Measurements from ENCODE around the gene SPOCD1. TPM values are rescaled to one million over a fixed set of nuclear protein-coding genes. Genes with fewer than 3 reads are reported as not detected.

SPOCD1 gene
- total RNA-seq, 1 experiment from 2014 or later = 0.66 TPM

DNA sequence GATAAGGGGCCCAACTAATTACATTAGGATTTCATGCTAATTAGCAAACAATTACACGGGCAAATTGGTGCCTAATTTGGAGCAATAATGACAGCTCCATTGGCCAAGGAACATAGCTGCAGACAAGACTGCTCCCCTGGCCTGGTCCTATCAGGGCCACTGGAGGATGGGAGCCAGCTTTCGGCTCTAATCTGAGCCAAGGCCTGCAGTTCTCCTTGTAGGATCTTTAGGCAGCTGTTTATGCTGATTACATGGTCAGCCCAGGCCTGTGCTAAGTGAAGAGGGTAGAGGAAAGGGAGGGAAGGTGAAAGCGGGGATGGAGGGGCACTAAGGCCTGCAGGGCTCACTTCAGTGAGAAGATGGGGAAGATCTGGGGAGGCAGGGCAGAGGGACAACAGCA, 39.3 kb downstream of the SPOCD1 start:
- Mint-ChIP-seq H3K4me1 (ENCODE audit: low read depth, unreplicated experiment) (no peaks in the 10 kb centered on the region), H3K9me3 (ENCODE audit: unreplicated experiment) (no peaks in the 10 kb centered on the region), H3K27me3 (ENCODE audit: insufficient read depth, unreplicated experiment) (peaks cover 21% of the 10 kb centered on the region), H3K36me3 (ENCODE audit: insufficient read depth, unreplicated experiment) (peaks cover 6% of the 10 kb centered on the region), H3K4me3 (ENCODE audit: unreplicated experiment) (no peak overlapping the region), H3K27ac (ENCODE audit: unreplicated experiment) (no peak overlapping the region)
- H3K4me3 ChIP-seq (ENCODE audit: low read depth, low read length) = no peak overlapping the region
- no peak for DNase-seq
- POLR2A ChIA-PET = no interaction called here
- H3K27me3 ChIP-seq (replicated peaks; ENCODE audit: control insufficient read depth, insufficient read depth, low read length) = no peaks in the 10 kb centered on the region
- CTCF ChIA-PET = no interaction called here
- H3K4me1 ChIP-seq = no peaks in the 10 kb centered on the region
- no peaks in the 10 kb centered on the region for H3K36me3 ChIP-seq (ENCODE audit: control insufficient read depth, insufficient read depth, low read length)
- no peak for TF ChIP-seq CTCF (IDR thresholded peaks at IDR 0.05; ENCODE audit: insufficient read depth in 1 of 2, low read depth in 1 of 2, low read length in 1 of 2, severe bottlenecking in 1 of 2, unreplicated experiment in 1 of 2)
- no TSS peak for BruUV-seq (replicated peaks)
- intact Hi-C loops (cut with micrococcal nuclease; ENCODE audit: unreplicated experiment) = no loop called here
- H3K9me3 ChIP-seq = no peaks in the 10 kb centered on the region

DNA sequence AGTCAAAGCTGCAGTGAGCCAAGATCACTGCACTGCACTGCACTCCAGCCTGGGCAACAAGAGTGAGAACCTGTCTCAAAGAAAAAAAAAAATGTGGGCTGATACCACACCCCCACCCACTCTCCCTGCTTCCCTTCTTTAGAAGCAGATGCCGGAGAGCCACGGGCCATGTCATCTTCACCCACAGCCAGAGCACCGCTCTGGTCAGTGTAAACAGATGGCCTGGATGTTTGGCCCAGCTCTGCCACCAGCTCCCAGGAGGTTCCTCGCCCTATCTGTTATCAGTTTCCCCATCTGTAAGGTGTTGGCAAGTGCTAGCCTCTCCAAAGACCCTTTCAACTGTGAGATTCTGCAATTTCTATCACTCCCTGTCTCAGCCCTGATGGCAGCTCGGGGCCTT, 39.8 kb downstream of the SPOCD1 start:
- BruUV-seq (replicated peaks) = no TSS peak
- ChIA-PET POLR2A (no interaction called here), CTCF (interaction anchor here (0.9 kb wide), 2 partner anchors 11 to 30 kb away, joined by 3 to 5 read pairs; no protein-coding TSS in a partner anchor)
- H3K27ac Mint-ChIP-seq (ENCODE audit: unreplicated experiment) = no peak overlapping the region
- no peak for TF ChIP-seq CTCF (IDR thresholded peaks at IDR 0.05; ENCODE audit: insufficient read depth in 1 of 2, low read depth in 1 of 2, low read length in 1 of 2, severe bottlenecking in 1 of 2, unreplicated experiment in 1 of 2)
- H3K27me3 ChIP-seq (replicated peaks; ENCODE audit: control insufficient read depth, insufficient read depth, low read length) = no peaks in the 10 kb centered on the region
- H3K36me3 ChIP-seq (ENCODE audit: control insufficient read depth, insufficient read depth, low read length) = no peaks in the 10 kb centered on the region
- H3K4me3 ChIP-seq (ENCODE audit: low read depth, low read length) = no peak overlapping the region
- no peaks in the 10 kb centered on the region for H3K4me1 Mint-ChIP-seq (ENCODE audit: low read depth, unreplicated experiment)
- peaks cover 6% of the 10 kb centered on the region for H3K36me3 Mint-ChIP-seq (ENCODE audit: insufficient read depth, unreplicated experiment)
- intact Hi-C loops (cut with micrococcal nuclease; ENCODE audit: unreplicated experiment) = no loop called here
- DNase-seq = no peak
- H3K4me3 Mint-ChIP-seq (ENCODE audit: unreplicated experiment) = no peak overlapping the region
- no peaks in the 10 kb centered on the region for H3K9me3 ChIP-seq
- H3K27me3 Mint-ChIP-seq (ENCODE audit: insufficient read depth, unreplicated experiment) = peaks cover 21% of the 10 kb centered on the region
- H3K4me1 ChIP-seq = no peaks in the 10 kb centered on the region
- H3K9me3 Mint-ChIP-seq (ENCODE audit: unreplicated experiment) = no peaks in the 10 kb centered on the region

DNA sequence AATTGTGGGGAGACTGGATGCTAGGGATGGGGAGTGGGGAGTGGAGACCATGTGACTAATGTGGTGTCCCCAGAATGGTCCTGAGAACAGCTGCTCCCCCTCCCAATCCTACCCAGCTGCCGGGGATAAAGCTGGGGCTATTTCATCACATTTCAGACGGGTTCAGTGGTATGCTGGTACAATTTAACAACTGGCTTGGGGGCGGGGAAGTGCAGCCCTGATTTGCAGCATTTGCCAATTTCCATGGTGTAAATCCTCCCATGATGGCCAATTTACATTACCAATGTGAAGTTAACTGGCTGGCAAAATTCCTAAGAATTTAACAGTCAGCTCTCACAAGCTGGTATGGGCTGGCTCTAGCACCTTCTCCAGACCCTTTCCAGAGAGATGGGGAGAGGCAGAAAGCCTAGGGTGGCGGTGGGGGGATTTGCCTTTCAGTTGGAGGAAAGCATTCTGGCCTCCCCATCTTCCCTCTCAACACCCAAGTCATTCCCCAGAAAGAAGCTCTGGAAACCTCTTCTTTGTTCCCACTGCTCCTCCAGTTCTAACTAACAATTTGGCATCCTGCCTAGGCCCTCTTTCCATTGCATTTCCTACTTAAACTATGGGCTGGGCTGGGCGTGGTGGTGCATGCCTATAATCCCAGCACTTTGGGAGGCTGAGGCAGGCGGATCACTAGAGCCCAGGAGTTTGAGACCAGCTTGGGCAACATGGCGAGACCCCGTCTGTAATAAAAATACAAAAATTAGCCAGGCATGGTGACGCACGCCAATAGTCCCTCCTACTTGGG, 40.4 kb downstream of the SPOCD1 start:
- intact Hi-C loops (cut with micrococcal nuclease; ENCODE audit: unreplicated experiment) = no loop called here
- BruUV-seq (replicated peaks) = no TSS peak
- Histone ChIP-seq H3K27me3 (replicated peaks; ENCODE audit: control insufficient read depth, insufficient read depth, low read length) (no peaks in the 10 kb centered on the region), H3K9me3 (no peaks in the 10 kb centered on the region), H3K36me3 (ENCODE audit: control insufficient read depth, insufficient read depth, low read length) (no peaks in the 10 kb centered on the region), H3K4me1 (no peaks in the 10 kb centered on the region), H3K4me3 (ENCODE audit: low read depth, low read length) (no peak overlapping the region)
- no peaks in the 10 kb centered on the region for H3K4me1 Mint-ChIP-seq (ENCODE audit: low read depth, unreplicated experiment)
- H3K4me3 Mint-ChIP-seq (ENCODE audit: unreplicated experiment) = no peak overlapping the region
- H3K9me3 Mint-ChIP-seq (ENCODE audit: unreplicated experiment) = no peaks in the 10 kb centered on the region
- peaks cover 21% of the 10 kb centered on the region for H3K27me3 Mint-ChIP-seq (ENCODE audit: insufficient read depth, unreplicated experiment)
- TF ChIP-seq CTCF (IDR thresholded peaks at IDR 0.05; ENCODE audit: insufficient read depth in 1 of 2, low read depth in 1 of 2, low read length in 1 of 2, severe bottlenecking in 1 of 2, unreplicated experiment in 1 of 2) = no peak
- POLR2A ChIA-PET = no interaction called here
- peaks cover 6% of the 10 kb centered on the region for H3K36me3 Mint-ChIP-seq (ENCODE audit: insufficient read depth, unreplicated experiment)
- no peak overlapping the region for H3K27ac Mint-ChIP-seq (ENCODE audit: unreplicated experiment)
- CTCF ChIA-PET = interaction anchor here (0.9 kb wide), 2 partner anchors 11 to 30 kb away, joined by 3 to 5 read pairs; no protein-coding TSS in a partner anchor
- DNase-seq = no peak
